IPS-15b (cell line): ENCODE results near the gene ZNF804A.

Experiments
- H3K27me3 ChIP-seq: one replicate; pipeline ENCODE4 v1.6.1; 2013; ENCODE audit warnings: low read length; ENCODE audit not compliant: control insufficient read depth, insufficient read depth
- H3K36me3 ChIP-seq: one replicate; pipeline ENCODE4 v1.6.1; 2013; ENCODE audit warnings: low read length; ENCODE audit not compliant: control insufficient read depth, insufficient read depth
- H3K4me1 ChIP-seq: one replicate; pipeline ENCODE4 v1.6.1; 2013; ENCODE audit warnings: mild to moderate bottlenecking, low read length; ENCODE audit not compliant: control insufficient read depth, insufficient read depth
- H3K4me3 ChIP-seq: one replicate; pipeline ENCODE4 v1.5.1; 2013; ENCODE audit warnings: low read depth, low read length
- H3K9ac ChIP-seq: one replicate; pipeline ENCODE4 v1.6.1; 2013; ENCODE audit warnings: low read depth, mild to moderate bottlenecking, low read length
- H3K9me3 ChIP-seq: one replicate; pipeline ENCODE4 v1.6.1; 2013; ENCODE audit warnings: mild to moderate bottlenecking, low read length; ENCODE audit not compliant: control insufficient read depth, insufficient read depth

The ZNF804A gene

DNA sequence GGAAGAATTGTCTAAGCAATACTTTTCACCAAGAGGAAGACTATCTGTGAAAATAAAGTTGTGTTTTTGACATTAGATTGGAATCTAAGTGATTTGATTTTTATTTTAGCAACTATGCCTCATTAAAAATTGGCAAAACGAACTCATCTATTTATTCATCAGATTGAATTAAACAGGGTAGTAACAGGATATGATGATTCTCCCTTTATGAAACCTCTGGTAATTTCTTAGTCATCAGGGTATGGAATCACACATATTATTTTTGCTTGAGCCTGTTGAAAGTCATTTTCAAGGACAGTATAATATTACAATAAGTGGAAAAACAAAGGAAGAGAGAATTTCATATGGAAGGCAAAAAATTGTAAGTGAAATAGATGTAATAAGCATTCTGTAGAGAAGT is 22.0 kb downstream of the ZNF804A start:
- no peak overlapping the region for H3K9ac ChIP-seq
- no peaks in the 10 kb centered on the region for H3K36me3 ChIP-seq
- no peaks in the 10 kb centered on the region for H3K9me3 ChIP-seq
- no peaks in the 10 kb centered on the region for H3K27me3 ChIP-seq
- H3K4me3 ChIP-seq = no peak overlapping the region
- H3K4me1 ChIP-seq = no peaks in the 10 kb centered on the region

DNA sequence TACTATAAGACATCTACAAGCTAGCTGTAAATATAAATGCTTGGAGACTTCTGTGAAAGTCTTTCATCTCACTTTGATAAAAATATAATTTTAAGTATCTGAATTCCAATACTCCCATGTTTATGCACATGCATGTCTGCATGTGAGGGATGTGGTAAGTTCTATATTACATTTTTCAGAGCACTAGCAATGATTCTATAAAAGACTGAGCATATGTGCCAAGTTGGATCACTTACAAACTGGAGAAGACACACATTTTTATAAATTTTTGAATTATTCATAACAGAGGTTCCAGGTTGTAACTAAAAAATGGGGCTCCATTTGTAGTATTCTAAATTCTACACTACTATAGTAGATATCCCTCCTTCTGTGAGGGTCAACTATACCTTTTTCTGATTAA is 26.0 kb downstream of the ZNF804A start:
- H3K36me3 ChIP-seq = no peaks in the 10 kb centered on the region

GRCh38 chr2:184628051-184628450 is 29.7 kb downstream of the ZNF804A start:
- Histone ChIP-seq H3K9me3 (no peaks in the 10 kb centered on the region), H3K4me3 (no peak overlapping the region), H3K9ac (no peak overlapping the region), H3K36me3 (no peaks in the 10 kb centered on the region), H3K4me1 (no peaks in the 10 kb centered on the region), H3K27me3 (no peaks in the 10 kb centered on the region)

More for the DNA sequence above, 26.0 kb downstream of the ZNF804A start:
- Histone ChIP-seq H3K9me3 (no peaks in the 10 kb centered on the region), H3K4me3 (no peak overlapping the region), H3K4me1 (no peaks in the 10 kb centered on the region), H3K27me3 (no peaks in the 10 kb centered on the region), H3K9ac (no peak overlapping the region)

DNA sequence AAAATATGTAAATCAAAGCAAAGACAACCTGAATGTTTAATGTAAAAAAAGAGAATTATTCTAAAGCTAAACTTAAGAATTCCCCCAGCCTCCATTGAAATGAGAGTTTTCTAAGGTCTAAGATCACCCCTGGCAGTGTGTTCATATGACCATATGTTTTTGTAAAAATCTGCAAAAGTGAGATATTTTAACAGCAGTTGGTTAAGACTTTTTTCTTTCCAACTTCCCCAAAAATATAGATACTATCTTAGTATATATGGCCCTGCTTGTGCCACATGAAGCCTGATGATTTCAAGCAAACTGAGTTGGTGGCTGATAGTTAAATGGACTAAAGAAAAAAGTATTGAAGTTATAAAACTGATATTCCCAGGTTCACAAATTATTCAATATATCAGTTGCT is 35.4 kb downstream of the ZNF804A start:
- no peaks in the 10 kb centered on the region for H3K36me3 ChIP-seq
- no peak overlapping the region for H3K4me3 ChIP-seq
- H3K9me3 ChIP-seq = no peaks in the 10 kb centered on the region
- H3K27me3 ChIP-seq = no peaks in the 10 kb centered on the region
- no peak overlapping the region for H3K9ac ChIP-seq
- H3K4me1 ChIP-seq = no peaks in the 10 kb centered on the region

- Histone ChIP-seq H3K4me3 (no peak overlapping the region), H3K4me1 (no peaks in the 10 kb centered on the region), H3K36me3 (no peaks in the 10 kb centered on the region), H3K9me3 (no peaks in the 10 kb centered on the region), H3K27me3 (no peaks in the 10 kb centered on the region), H3K9ac (no peak overlapping the region)
Measured at GRCh38 chr2:184637781-184638180, 39.5 kb downstream of the ZNF804A start.

GRCh38 chr2:184644685-184645084 is 46.4 kb downstream of the ZNF804A start:
- Histone ChIP-seq H3K9ac (no peak overlapping the region), H3K4me1 (no peaks in the 10 kb centered on the region), H3K4me3 (no peak overlapping the region), H3K36me3 (no peaks in the 10 kb centered on the region), H3K27me3 (no peaks in the 10 kb centered on the region), H3K9me3 (no peaks in the 10 kb centered on the region)

GRCh38 chr2:184646177-184646576 is 47.8 kb downstream of the ZNF804A start:
- Histone ChIP-seq H3K4me3 (no peak overlapping the region), H3K9ac (no peak overlapping the region), H3K27me3 (no peaks in the 10 kb centered on the region), H3K9me3 (no peaks in the 10 kb centered on the region), H3K36me3 (no peaks in the 10 kb centered on the region), H3K4me1 (no peaks in the 10 kb centered on the region)

DNA sequence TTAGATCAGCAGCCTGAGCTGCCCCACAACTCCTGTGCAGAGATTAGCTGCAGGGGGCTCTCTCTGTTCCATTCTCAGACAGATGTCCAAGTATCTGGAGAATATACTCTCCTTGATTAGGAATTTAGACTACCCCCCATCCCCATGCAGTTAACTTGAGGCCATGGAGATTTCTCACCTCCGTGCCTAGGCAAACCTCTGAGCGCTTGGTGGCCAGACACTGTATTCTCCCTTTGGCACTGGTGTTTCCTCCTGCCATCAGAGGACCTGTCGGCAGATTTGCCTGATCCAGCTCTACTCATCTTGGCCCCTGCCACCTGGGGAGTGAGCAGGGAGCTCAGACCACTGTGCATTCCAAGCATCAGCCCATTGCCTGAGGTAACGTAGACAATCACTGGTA is 48.3 kb downstream of the ZNF804A start:
- H3K27me3 ChIP-seq = no peaks in the 10 kb centered on the region
- no peaks in the 10 kb centered on the region for H3K4me1 ChIP-seq
- no peaks in the 10 kb centered on the region for H3K36me3 ChIP-seq
- H3K9ac ChIP-seq = no peak overlapping the region
- no peak overlapping the region for H3K4me3 ChIP-seq
- H3K9me3 ChIP-seq = no peaks in the 10 kb centered on the region

GRCh38 chr2:184654945-184655344 is 56.6 kb downstream of the ZNF804A start:
- Histone ChIP-seq H3K27me3 (no peaks in the 10 kb centered on the region), H3K4me1 (no peaks in the 10 kb centered on the region), H3K36me3 (no peaks in the 10 kb centered on the region), H3K9me3 (no peaks in the 10 kb centered on the region), H3K4me3 (no peak overlapping the region), H3K9ac (no peak overlapping the region)

DNA sequence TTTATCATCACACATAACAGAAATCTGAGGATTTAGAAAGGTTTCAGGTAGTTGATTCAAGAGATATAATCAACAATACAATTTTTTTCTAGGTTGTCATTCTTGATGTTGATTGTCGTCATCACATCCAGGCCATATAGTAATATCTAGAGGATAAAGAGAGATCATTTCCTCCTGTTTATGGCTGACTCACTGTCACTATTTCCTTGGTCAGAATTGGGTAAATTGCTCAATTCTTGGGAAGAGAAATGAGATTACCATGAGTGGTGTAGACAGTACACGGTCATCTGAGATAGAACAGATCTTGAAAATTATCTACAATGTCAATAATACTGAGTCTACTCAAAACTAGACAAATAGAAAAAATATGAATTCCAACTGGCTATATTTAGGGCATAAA is 78.8 kb downstream of the ZNF804A start:
- Histone ChIP-seq H3K9ac (no peak overlapping the region), H3K4me1 (no peaks in the 10 kb centered on the region), H3K9me3 (no peaks in the 10 kb centered on the region), H3K36me3 (no peaks in the 10 kb centered on the region), H3K4me3 (no peak overlapping the region), H3K27me3 (no peaks in the 10 kb centered on the region)

DNA sequence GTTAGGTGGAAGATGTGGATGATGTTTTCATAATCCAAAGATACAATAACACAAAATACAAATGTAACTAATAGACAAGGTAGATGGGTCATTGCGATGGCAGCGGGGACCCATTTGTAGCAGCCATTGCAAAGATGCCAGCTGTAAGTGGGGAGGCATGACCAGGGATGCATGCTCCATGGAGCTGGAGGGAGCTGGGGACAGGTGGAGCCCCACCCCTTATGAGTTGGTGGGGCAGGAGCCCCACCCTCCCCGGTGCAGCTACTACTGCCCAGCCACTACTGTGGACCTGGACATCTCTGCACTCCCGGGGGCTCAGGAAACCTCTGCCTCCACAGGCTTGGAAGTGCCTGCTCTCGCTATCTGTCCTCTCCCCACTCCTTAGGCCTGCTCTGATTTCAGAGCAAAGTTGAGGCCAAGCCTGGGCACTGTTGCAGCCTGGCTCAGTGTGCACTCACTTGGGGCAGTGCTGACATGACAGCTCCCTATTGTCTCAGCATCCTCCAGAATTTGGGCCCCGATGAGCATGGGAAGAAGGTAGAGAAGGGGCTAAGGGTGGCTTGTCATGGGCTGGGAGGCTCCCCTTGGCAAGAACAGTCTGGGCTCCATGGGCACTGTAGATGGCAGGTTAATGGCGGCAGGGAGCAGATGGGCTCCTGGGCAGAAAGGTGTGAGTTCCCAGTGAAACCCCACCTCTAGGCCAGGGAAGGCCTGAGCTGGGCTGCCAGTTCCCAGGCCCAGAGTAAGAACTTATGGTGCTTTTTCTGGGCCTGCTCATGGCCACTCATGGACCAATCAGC is 81.1 kb downstream of the ZNF804A start:
- Histone ChIP-seq H3K36me3 (no peaks in the 10 kb centered on the region), H3K27me3 (no peaks in the 10 kb centered on the region), H3K4me1 (no peaks in the 10 kb centered on the region), H3K9me3 (no peaks in the 10 kb centered on the region), H3K9ac (no peak overlapping the region), H3K4me3 (no peak overlapping the region)

DNA sequence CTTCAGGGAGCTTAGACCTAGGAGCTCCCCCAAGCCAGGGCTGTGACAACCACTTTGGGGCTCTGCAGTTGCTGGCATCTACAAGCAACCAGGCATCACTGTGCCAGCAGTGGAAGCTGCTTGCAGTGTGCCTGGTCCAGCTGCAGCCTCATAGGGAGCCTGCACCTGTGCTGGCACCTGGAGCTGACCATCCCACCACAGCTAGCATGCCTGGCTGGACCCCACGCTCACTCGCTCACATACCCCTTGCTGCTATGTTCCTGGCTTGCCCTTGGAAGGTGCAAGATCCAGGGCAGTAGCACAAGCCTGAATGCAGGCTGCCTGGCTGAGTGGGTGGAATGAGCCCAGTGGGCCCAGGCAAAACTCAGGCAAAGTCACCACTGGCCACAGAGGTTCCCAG is 82.5 kb downstream of the ZNF804A start:
- Histone ChIP-seq H3K4me1 (no peaks in the 10 kb centered on the region), H3K9me3 (no peaks in the 10 kb centered on the region), H3K27me3 (no peaks in the 10 kb centered on the region), H3K9ac (no peak overlapping the region), H3K4me3 (no peak overlapping the region), H3K36me3 (no peaks in the 10 kb centered on the region)
